ENCODE measurements around the gene KRT26.

KRT26 gene

DNA sequence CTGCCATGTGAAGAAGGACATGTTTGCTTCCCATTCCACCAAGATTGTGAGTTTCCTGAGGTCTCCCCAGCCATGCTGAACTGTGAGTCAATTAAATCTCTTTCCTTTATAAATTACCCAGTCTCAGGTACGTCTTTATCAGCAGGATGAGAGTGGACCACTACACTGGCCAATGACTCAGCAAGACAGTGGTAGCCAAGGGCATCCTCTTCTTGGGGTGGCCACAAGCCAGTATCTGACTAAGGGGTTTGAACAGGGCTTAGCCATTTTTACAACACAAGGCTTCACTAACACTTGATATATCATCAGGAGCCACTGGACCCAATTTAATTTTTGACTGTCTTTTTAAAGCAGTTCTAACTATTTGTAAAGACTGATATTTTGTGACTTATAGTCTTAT lies 47.3 kb downstream of the KRT26 start:
- no peak for DNase-seq

DNA sequence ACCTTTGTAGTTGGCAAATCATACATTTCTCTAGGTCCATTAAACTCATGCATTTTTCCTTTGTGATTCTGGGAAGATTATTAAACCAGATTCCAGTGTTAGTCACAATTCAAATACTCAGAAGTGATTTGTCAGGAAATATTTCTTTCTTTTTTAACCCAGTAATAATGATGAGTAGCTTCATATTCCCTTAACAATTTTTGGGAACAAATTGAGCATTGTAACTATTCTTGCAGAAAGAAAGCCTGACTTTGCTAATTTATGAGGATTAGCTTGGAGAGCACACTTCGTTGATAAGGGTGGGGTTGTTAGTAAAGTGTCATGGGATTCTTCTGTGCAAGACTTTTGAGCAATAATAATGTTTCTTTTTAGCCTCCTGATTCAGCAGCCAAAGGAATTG lies 49.8 kb downstream of the KRT26 start:
- DNase-seq = no peak

DNA sequence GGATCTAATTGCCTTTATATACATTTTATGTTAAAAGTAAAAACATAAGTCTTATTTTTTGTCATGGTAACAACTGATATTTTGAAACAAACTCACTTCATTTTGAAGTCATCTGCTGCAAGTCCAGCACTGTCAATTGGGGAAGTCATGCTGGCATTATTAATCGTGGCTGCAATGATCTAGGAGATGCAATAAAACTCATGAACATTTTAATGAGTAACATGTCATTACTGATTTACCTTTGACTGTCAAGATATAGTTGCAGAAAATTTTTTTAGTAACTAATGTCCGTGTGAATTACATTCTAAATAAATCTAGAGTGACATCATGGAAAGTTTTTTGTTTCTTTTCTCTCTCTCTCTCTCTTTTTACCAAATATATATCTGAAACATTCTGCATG lies 51.1 kb downstream of the KRT26 start:
- DNase-seq = no peak

DNA sequence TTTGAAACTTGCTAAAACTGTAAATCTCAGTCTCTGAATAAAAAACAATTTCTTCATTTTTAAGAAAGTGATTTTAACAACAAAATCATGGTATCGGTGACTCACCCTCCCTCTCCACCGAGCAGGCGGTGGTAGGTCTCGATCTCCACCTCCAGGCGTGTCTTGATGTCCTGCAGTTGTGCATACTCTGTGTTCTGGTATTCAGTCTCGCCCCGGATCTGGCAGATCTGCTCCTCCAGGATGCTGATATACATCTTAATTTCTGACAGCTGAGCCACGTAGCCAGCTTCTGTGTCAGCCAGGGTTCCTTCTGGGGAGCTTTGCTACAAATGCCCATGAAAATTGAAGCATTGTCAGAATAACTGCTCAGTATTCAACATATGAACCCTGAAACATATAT lies 53.1 kb downstream of the KRT26 start:
- no peak for DNase-seq

DNA sequence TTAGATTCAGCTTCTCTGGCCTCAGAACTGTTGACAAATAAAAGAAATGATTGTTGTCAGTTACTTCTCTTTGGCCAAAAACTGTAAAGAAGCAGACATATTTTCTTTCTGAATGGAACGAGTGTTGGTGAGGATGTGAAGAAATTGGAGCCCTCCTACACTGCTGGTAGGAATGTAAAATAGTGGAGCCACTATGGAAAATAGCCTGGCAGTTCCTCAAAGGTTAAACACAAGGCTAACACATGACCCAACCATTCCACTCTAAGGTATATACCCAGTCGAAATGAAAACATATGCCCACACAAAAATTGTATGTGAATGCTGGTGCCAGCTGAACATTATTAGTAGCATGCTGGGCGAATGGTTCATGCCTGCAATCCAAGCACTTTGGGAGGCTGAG lies 54.2 kb downstream of the KRT26 start:
- no peak for DNase-seq

Data from AML-193 (cell line).